Caco-2 (cell line): ENCODE results near the gene CFAP52. TPM values are rescaled to one million over a fixed set of nuclear protein-coding genes. Genes with fewer than 3 reads are reported as not detected.

Experiments used
- BruUV-seq: library from RNA; stranded (reverse); fragments of 400-500 nt; replicated peaks from 2 replicates; lab custom pipeline; 2021; lab: Mats Ljungman, UMichigan
- CTCF ChIA-PET: fragments of 300-600 bp; sonication (Branson Sonifier 250); formaldehyde crosslinking; loops from one replicate; lab custom pipeline; 2022; ENCODE audit warnings: antibody characterized with exemption; lab: Charles Lee
- POLR2A ChIA-PET: fragments of 300-600 bp; sonication (Branson Sonifier 250); formaldehyde crosslinking; loops from one replicate; lab custom pipeline; 2022; ENCODE audit warnings: antibody characterized with exemption; lab: Charles Lee
- DNase-seq, 2 experiments: peaks; one replicate each; pipeline versions ENCODE4 v3.0.0 to v3.0.0-alpha.2; 2020 to 2022
- H3K27me3 ChIP-seq: replicated peaks from 2 replicates; pipeline ENCODE4 v1.6.0; 2011; ENCODE audit warnings: low read length; ENCODE audit not compliant: control insufficient read depth, insufficient read depth
- H3K36me3 ChIP-seq: 2 replicates; pipeline ENCODE4 v1.5.1; 2011; ENCODE audit warnings: low read length; ENCODE audit not compliant: control insufficient read depth, insufficient read depth
- H3K4me1 ChIP-seq: fragments of 250-450 bp; sonication (Bioruptor Pico); 2 replicates; pipeline ENCODE4 v1.5.1; 2020; ENCODE audit warnings: mild to moderate bottlenecking
- H3K4me3 ChIP-seq: 2 replicates; pipeline ENCODE4 v1.5.1; 2011; ENCODE audit warnings: low read depth, mild to moderate bottlenecking, control low read depth, low read length
- H3K9me3 ChIP-seq: fragments of 250-450 bp; sonication (Bioruptor Pico); 2 replicates; pipeline ENCODE4 v1.5.1; 2020; ENCODE audit warnings: mild to moderate bottlenecking, moderate library complexity
- H3K27ac Mint-ChIP-seq: one replicate; pipeline ENCODE4 v1.8.0; 2022; ENCODE audit warnings: mixed read lengths; ENCODE audit not compliant: unreplicated experiment
- H3K27me3 Mint-ChIP-seq: one replicate; pipeline ENCODE4 v1.8.0; 2022; ENCODE audit warnings: mixed read lengths; ENCODE audit not compliant: insufficient read depth, unreplicated experiment
- H3K36me3 Mint-ChIP-seq: one replicate; pipeline ENCODE4 v1.8.0; 2022; ENCODE audit warnings: mild to moderate bottlenecking, mixed read lengths; ENCODE audit not compliant: insufficient read depth, unreplicated experiment
- H3K4me1 Mint-ChIP-seq: one replicate; pipeline ENCODE4 v1.8.0; 2022; ENCODE audit warnings: low read depth, mixed read lengths; ENCODE audit not compliant: unreplicated experiment
- H3K4me3 Mint-ChIP-seq: one replicate; pipeline ENCODE4 v1.8.0; 2022; ENCODE audit warnings: mild to moderate bottlenecking, moderate library complexity, mixed read lengths; ENCODE audit not compliant: unreplicated experiment
- H3K9me3 Mint-ChIP-seq: one replicate; pipeline ENCODE4 v1.8.0; 2022; ENCODE audit warnings: mixed read lengths; ENCODE audit not compliant: unreplicated experiment
- intact Hi-C: fragments of 100-400 bp; cut with micrococcal nuclease; formaldehyde crosslinking; loops from one replicate; pipeline ENCODE4 v1.10.0; 2022; ENCODE audit not compliant: unreplicated experiment
- total RNA-seq: library from RNA; stranded (reverse); gene quantifications from 2 replicates; pipeline ENCODE4 v1.2.3, GENCODE V29; 2022
- TF ChIP-seq, protein P1 (sequence below), 2 experiments: fragments of 200-600 bp in 1 of 2; IDR thresholded peaks; 1 replicate in 1 of 2; 2 replicates in 1 of 2; pipeline versions ENCODE4 v1.5.1 to v1.8.0; 2011 to 2022; ENCODE audit warnings: antibody characterized with exemption in 1 of 2, control low read depth in 1 of 2, inconsistent platforms in 1 of 2, low read depth in 1 of 2, low read length in 1 of 2, mild to moderate bottlenecking in 1 of 2, moderate library complexity in 1 of 2; ENCODE audit not compliant: insufficient read depth in 1 of 2, severe bottlenecking in 1 of 2, unreplicated experiment in 1 of 2

The CFAP52 gene
- total RNA-seq, 1 experiment from 2014 or later = not detected

DNA sequence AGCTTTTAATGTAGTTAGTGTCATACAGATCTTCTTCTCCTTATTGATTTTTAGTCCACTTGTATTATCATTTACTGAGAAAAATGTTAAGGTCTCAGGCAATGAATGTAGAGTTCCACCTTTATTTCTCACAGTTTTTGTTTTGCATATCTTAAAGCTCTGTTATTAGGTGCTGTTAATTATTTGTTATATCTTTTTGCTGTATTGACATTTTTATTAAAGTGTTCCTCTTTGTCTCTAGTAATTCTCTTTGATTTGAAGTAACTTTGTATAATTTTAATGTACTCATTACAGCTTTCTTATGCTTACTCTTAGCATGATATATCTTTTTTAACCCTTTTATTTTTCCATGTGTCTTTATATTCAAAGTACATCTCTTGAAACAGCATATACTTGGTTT is 46.5 kb downstream of the CFAP52 start:
- Histone ChIP-seq H3K4me3 (no peak overlapping the region), H3K4me1 (no peaks in the 10 kb centered on the region), H3K36me3 (no peaks in the 10 kb centered on the region), H3K27me3 (no peaks in the 10 kb centered on the region), H3K9me3 (no peaks in the 10 kb centered on the region)
- Mint-ChIP-seq H3K4me3 (no peak overlapping the region), H3K27me3 (no peaks in the 10 kb centered on the region), H3K4me1 (no peaks in the 10 kb centered on the region), H3K27ac (no peak overlapping the region), H3K9me3 (peaks cover 13% of the 10 kb centered on the region), H3K36me3 (no peaks in the 10 kb centered on the region)
- no peak for DNase-seq
- no TSS peak for BruUV-seq
- POLR2A ChIA-PET = no interaction called here
- CTCF ChIA-PET = no interaction called here
- TF ChIP-seq, protein P1, sequence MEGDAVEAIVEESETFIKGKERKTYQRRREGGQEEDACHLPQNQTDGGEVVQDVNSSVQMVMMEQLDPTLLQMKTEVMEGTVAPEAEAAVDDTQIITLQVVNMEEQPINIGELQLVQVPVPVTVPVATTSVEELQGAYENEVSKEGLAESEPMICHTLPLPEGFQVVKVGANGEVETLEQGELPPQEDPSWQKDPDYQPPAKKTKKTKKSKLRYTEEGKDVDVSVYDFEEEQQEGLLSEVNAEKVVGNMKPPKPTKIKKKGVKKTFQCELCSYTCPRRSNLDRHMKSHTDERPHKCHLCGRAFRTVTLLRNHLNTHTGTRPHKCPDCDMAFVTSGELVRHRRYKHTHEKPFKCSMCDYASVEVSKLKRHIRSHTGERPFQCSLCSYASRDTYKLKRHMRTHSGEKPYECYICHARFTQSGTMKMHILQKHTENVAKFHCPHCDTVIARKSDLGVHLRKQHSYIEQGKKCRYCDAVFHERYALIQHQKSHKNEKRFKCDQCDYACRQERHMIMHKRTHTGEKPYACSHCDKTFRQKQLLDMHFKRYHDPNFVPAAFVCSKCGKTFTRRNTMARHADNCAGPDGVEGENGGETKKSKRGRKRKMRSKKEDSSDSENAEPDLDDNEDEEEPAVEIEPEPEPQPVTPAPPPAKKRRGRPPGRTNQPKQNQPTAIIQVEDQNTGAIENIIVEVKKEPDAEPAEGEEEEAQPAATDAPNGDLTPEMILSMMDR (IDR thresholded peaks at IDR 0.05; ENCODE audit: insufficient read depth in 1 of 2, low read depth in 1 of 2, low read length in 1 of 2, severe bottlenecking in 1 of 2, unreplicated experiment in 1 of 2) = no peak
- intact Hi-C loops = no loop called here

DNA sequence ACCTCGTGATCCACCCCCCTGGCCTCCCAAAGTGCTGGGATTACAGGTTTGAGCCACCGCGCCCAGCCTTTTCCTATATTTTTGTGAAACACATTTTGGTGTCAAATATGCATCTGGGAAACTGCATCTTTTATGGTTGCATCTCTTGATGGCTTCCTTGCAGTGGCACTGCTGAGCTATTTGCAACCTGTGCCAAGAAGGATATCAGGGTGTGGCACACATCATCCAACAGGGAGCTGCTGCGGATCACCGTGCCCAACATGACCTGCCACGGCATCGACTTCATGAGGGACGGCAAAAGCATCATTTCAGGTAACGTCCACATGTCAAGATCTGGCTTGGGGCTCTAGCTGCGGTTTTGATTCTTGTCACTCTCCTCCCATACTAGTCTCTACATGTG is 52.1 kb downstream of the CFAP52 start:
- Histone ChIP-seq H3K4me1 (no peaks in the 10 kb centered on the region), H3K36me3 (no peaks in the 10 kb centered on the region), H3K27me3 (no peaks in the 10 kb centered on the region), H3K9me3 (no peaks in the 10 kb centered on the region), H3K4me3 (no peak overlapping the region)
- Mint-ChIP-seq H3K4me1 (no peaks in the 10 kb centered on the region), H3K4me3 (no peak overlapping the region), H3K27me3 (peaks cover 8% of the 10 kb centered on the region), H3K9me3 (no peaks in the 10 kb centered on the region), H3K36me3 (no peaks in the 10 kb centered on the region), H3K27ac (no peak overlapping the region)
- ChIA-PET CTCF (no interaction called here), POLR2A (no interaction called here)
- no peak for DNase-seq
- no TSS peak for BruUV-seq
- TF ChIP-seq, protein P1 (IDR thresholded peaks at IDR 0.05; ENCODE audit: insufficient read depth in 1 of 2, low read depth in 1 of 2, low read length in 1 of 2, severe bottlenecking in 1 of 2, unreplicated experiment in 1 of 2) = no peak
- intact Hi-C loops = no loop called here

DNA sequence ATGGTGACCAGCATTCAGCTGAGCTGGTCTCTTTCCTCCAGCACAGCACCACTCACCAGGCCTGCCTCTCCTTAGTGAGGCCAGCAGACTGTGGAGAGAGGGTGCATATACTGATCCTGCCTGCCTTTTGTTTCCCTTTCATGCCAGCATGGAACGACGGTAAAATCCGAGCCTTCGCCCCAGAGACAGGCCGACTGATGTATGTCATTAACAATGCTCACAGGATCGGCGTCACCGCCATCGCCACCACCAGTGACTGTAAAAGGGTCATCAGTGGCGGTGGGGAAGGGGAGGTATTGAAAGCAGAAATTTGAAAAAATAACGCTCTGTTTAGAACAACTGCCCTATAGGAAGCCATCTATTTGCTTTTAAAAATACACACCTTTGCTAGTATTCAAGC is 56.3 kb downstream of the CFAP52 start:
- H3K4me1 ChIP-seq = no peaks in the 10 kb centered on the region
- CTCF ChIA-PET = no interaction called here
- H3K36me3 ChIP-seq = no peaks in the 10 kb centered on the region
- no peak for DNase-seq
- Mint-ChIP-seq H3K4me3 (no peak overlapping the region), H3K27ac (no peak overlapping the region), H3K27me3 (peaks cover 11% of the 10 kb centered on the region), H3K4me1 (no peaks in the 10 kb centered on the region), H3K9me3 (no peaks in the 10 kb centered on the region), H3K36me3 (no peaks in the 10 kb centered on the region)
- no peaks in the 10 kb centered on the region for H3K27me3 ChIP-seq
- BruUV-seq = no TSS peak
- H3K9me3 ChIP-seq = no peaks in the 10 kb centered on the region
- TF ChIP-seq, protein P1 (IDR thresholded peaks at IDR 0.05; ENCODE audit: insufficient read depth in 1 of 2, low read depth in 1 of 2, low read length in 1 of 2, severe bottlenecking in 1 of 2, unreplicated experiment in 1 of 2) = no peak
- POLR2A ChIA-PET = no interaction called here
- no peak overlapping the region for H3K4me3 ChIP-seq
- intact Hi-C loops = no loop called here
